Right lobe of liver (tissue), 6 donors: ENCODE measurements around the gene CCDC8. TPM values are rescaled to one million over a fixed set of nuclear protein-coding genes. Genes with fewer than 3 reads are reported as not detected.

Experiments used
- ATAC-seq, 4 donors: fragments of 200-7000 bp; cut with Tn5 transposase; one replicate each; pipeline ENCODE4 v1.9.1; 2020; ENCODE audit warnings: mild to moderate bottlenecking in 4 of 4, moderate library complexity in 4 of 4
- DNase-seq, 3 donors: peaks; one replicate each; pipeline ENCODE4 v3.0.0-alpha.2; 2020
- H3K27ac ChIP-seq, 3 donors: fragments of 200-600 bp; one replicate each; pipeline ENCODE4 v1.8.0; 2022
- H3K27me3 ChIP-seq, 2 donors: fragments of 200-600 bp; one replicate each; pipeline ENCODE4 v1.8.0; 2022
- H3K36me3 ChIP-seq, 4 donors: fragments of 200-600 bp; sonication (generic) in 1 of 4; one replicate each; pipeline versions ENCODE4 v1.5.1 to v1.8.0; 2017 to 2022; ENCODE audit warnings: control low read depth in 1 of 4
- H3K4me1 ChIP-seq, 4 donors: fragments of 200-600 bp; sonication (generic) in 1 of 4; one replicate each; pipeline versions ENCODE4 v1.5.1 to v1.8.0; 2017 to 2022; ENCODE audit warnings: control low read depth in 1 of 4
- H3K4me3 ChIP-seq, 3 donors: fragments of 200-600 bp; one replicate each; pipeline ENCODE4 v1.8.0; 2022
- H3K9me3 ChIP-seq, 4 donors: fragments of 200-600 bp; sonication (generic) in 1 of 4; one replicate each; pipeline versions ENCODE4 v1.5.1 to v1.8.0; 2017 to 2022; ENCODE audit warnings: control low read depth in 1 of 4
- POLR2A ChIP-seq: fragments of 450-650 bp; IDR thresholded peaks from one replicate; pipeline ENCODE4 v1.6.1; 2017; ENCODE audit warnings: antibody characterized with exemption, mild to moderate bottlenecking
- WGBS: methylation state at CpG from one replicate; pipeline ENCODE4 v1.1.6; 2018; ENCODE audit warnings: low coverage, low lambda C conversion rate; ENCODE audit not compliant: insufficient coverage; ENCODE audit errors: missing lambda C conversion rate; 5-methylcytosine and 5-hydroxymethylcytosine counted together
- intact Hi-C, 2 donors: fragments of 100-400 bp; cut with DNase I; formaldehyde crosslinking; loops; one replicate each; pipeline versions ENCODE4 v1.11.2 to v1.14.1; 2022
- total RNA-seq, 6 experiments: library from RNA; depleted of rRNA in 2 of 6; stranded (reverse); fragments of >200 nt in 2 of 6; fragmentation: NEBNext Ultra II Directional in 3 of 6; extraction: Animal tissue kit (Norgen Biotek cat#: 25700) in 3 of 6; gene quantifications; one replicate each; pipeline versions ENCODE4 v1.1.0 to v1.2.4, GENCODE V29; 2016 to 2023
- TF ChIP-seq, protein P1 (sequence below), 4 donors: fragments of 200-600 bp in 3 of 4; fragments of 450-650 bp in 1 of 4; IDR thresholded peaks; one replicate each; pipeline versions ENCODE4 v1.5.1 to v1.8.0; 2016 to 2022; ENCODE audit warnings: antibody characterized with exemption in 4 of 4, mild to moderate bottlenecking in 2 of 4
- donor health status: DM: no; HTN: yes; CAD: no.
- donor health status: DM: no; HTN: no; CAD: no.
- donor health status: DM: no; HTN: no; CAD: no.
- donor health status: DM: no; HTN: yes; CAD: no.
- donor health status: DM: no; HTN: yes; CAD: no.

CCDC8 gene
- total RNA-seq, 6 experiments from 2014 or later = 0.26 to 0.55 (median 0.44) TPM; not detected in 1

DNA sequence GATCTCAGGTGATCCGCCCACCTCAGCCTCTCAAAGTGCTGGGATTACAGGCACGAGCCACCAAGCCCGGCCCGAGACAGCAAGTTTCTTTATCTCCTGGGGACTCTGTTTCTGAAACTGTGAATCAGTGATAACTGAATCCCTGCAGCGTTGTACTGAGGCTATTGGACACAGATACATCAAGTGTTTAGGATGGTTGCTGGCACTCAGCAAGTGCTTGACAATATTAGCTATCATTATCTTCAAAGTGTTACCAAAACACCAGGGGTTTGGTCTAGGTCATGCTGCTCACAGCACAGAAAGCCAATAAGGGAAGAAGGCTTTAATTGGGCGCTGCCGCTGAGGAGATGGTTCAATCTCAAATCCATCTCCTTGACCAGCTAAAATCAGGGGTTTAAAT lies 35.9 kb upstream of the CCDC8 start:
- no peak overlapping the region for H3K4me3 ChIP-seq
- no peaks in the 10 kb centered on the region for H3K27me3 ChIP-seq
- WGBS = 50% methylated on average over 7 of the region's 7 CpGs
- TF ChIP-seq, protein P1, sequence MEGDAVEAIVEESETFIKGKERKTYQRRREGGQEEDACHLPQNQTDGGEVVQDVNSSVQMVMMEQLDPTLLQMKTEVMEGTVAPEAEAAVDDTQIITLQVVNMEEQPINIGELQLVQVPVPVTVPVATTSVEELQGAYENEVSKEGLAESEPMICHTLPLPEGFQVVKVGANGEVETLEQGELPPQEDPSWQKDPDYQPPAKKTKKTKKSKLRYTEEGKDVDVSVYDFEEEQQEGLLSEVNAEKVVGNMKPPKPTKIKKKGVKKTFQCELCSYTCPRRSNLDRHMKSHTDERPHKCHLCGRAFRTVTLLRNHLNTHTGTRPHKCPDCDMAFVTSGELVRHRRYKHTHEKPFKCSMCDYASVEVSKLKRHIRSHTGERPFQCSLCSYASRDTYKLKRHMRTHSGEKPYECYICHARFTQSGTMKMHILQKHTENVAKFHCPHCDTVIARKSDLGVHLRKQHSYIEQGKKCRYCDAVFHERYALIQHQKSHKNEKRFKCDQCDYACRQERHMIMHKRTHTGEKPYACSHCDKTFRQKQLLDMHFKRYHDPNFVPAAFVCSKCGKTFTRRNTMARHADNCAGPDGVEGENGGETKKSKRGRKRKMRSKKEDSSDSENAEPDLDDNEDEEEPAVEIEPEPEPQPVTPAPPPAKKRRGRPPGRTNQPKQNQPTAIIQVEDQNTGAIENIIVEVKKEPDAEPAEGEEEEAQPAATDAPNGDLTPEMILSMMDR (IDR thresholded peaks at IDR 0.05) = no peak
- TF ChIP-seq POLR2A = no peak
- H3K4me1 ChIP-seq = no peaks in the 10 kb centered on the region
- H3K36me3 ChIP-seq = no peaks in the 10 kb centered on the region
- H3K27ac ChIP-seq = no peak overlapping the region
- intact Hi-C loops = no loop called here
- no peaks in the 10 kb centered on the region for H3K9me3 ChIP-seq
- ATAC-seq = no peak
- DNase-seq = no peak

DNA sequence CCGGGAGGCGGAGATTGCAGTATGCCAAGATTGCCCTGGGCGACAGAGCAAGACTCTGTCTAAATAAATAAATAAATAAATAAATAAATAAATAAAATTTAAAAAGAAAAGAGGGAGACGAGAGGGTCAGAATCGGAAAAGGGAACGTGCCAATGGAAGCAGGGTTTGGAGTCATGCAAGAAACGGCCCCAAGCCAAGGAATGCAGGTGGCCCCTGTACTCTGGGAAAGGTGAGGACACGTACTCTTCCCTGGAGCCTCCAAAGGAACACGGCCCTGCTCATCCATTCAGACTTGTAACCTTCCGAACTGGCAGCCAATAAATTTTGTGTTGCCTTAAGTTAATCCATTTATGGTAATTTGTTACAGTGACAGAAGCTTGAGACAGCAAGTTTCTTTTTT lies 35.2 kb upstream of the CCDC8 start:
- Histone ChIP-seq H3K27me3 (no peaks in the 10 kb centered on the region), H3K27ac (no peak overlapping the region), H3K4me1 (no peaks in the 10 kb centered on the region), H3K9me3 (no peaks in the 10 kb centered on the region), H3K36me3 (no peaks in the 10 kb centered on the region), H3K4me3 (no peak overlapping the region)
- TF ChIP-seq POLR2A = no peak
- TF ChIP-seq, protein P1 (IDR thresholded peaks at IDR 0.05) = no peak
- 84% methylated on average over 8 of the region's 10 CpGs for WGBS
- intact Hi-C loops = no loop called here
- no peak for DNase-seq
- no peak for ATAC-seq

DNA sequence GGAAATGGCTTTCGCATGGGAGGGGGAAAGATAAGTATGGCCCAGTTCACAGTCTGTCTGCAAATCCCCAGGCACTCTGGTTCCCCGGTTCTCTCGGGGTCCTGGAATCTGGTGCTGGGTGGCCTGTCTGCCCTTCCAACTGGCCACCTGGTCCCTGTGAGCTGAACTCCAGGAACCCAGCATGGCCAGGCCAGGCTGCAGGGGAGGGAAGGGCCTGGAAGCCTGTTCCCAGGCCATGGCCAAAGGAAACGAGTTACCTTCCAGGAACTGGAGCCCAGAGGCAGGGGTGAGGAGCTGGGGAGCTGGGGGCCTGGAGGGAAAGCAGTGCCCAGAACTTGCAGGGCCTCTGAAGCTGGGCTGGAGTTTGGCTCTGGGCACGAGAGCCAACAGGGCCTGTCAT lies 34.5 kb upstream of the CCDC8 start:
- no peak for DNase-seq
- peak in 1 of 4 donors; percentile 16 for ATAC-seq
- no peaks in the 10 kb centered on the region for H3K27me3 ChIP-seq
- no peak overlapping the region for H3K27ac ChIP-seq
- TF ChIP-seq POLR2A = no peak
- TF ChIP-seq, protein P1 (IDR thresholded peaks at IDR 0.05) = no peak
- intact Hi-C loops = no loop called here
- 43% methylated on average over 1 of the region's 5 CpGs for WGBS
- no peak overlapping the region for H3K4me3 ChIP-seq
- no peaks in the 10 kb centered on the region for H3K9me3 ChIP-seq
- H3K36me3 ChIP-seq = no peaks in the 10 kb centered on the region
- no peaks in the 10 kb centered on the region for H3K4me1 ChIP-seq

DNA sequence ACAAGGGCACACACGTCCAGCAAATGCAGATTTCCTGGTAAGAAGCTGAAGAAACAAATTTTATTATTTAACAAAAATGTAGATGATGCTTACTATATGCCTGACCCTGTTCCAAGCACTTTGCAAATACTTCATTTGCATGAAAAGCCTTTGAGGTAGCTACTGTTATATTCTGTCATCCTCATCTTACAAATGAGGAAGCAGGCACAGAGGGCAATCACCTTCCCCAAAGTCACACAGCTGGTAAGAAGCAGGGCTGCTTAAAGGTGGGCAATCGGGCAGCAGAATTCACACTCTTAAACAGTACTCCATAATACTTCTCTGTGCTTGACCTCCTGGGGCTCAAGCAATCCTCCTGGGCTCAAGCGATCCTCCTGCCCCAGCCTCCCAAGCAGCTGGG lies 33.6 kb upstream of the CCDC8 start:
- Histone ChIP-seq H3K4me1 (no peaks in the 10 kb centered on the region), H3K9me3 (no peaks in the 10 kb centered on the region), H3K4me3 (no peak overlapping the region), H3K36me3 (no peaks in the 10 kb centered on the region), H3K27ac (no peak overlapping the region), H3K27me3 (no peaks in the 10 kb centered on the region)
- TF ChIP-seq, protein P1 (IDR thresholded peaks at IDR 0.05) = no peak
- no peak for TF ChIP-seq POLR2A
- WGBS = 22% methylated on average over 3 of the region's 3 CpGs
- intact Hi-C loops = no loop called here
- no peak for DNase-seq
- ATAC-seq = no peak

DNA sequence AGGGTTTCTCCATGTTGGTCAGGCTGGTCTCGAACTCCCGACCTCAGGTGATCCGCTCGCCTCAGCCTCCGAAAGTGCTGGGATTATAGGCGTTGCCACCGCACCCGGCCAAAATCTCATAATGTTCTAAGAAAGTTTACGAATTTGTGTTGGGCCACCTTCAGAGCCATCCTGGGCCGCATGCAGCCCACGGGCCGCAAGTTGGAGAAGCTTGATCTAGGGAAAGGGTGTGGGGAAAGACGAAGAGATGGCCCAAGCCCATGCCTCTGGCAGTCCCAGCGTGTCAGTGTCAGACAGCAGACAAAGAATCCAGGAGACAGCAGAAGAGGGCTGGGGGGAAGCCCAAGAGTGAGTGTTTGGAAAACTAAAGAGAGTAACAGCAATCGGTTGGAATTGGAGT lies 32.7 kb upstream of the CCDC8 start:
- WGBS = 65% methylated on average over 9 of the region's 15 CpGs
- H3K36me3 ChIP-seq = no peaks in the 10 kb centered on the region
- no peak overlapping the region for H3K27ac ChIP-seq
- H3K27me3 ChIP-seq = no peaks in the 10 kb centered on the region
- H3K4me3 ChIP-seq = no peak overlapping the region
- intact Hi-C loops = no loop called here
- no peaks in the 10 kb centered on the region for H3K9me3 ChIP-seq
- ATAC-seq (no peak), DNase-seq (no peak)
- TF ChIP-seq POLR2A = no peak
- TF ChIP-seq, protein P1 (IDR thresholded peaks at IDR 0.05) = no peak
- H3K4me1 ChIP-seq = no peaks in the 10 kb centered on the region
